NOMO-1 (cell line): ENCODE results near the gene GSTM3.
"Not testable (repeated sequence)": the region's sequence is repeated elsewhere in the genome, so short reads cannot be mapped to it uniquely, and the experiment has no call there.

Experiments used
- DNase-seq, 2 experiments: peaks; one replicate each; lab custom pipeline; 2025; ENCODE audit not compliant: unreplicated experiment in 2 of 2; lab: John Stamatoyannopoulos, UW

Gene GSTM3

GRCh38 chr1:109762821-109763645 is 22.2 kb upstream of the GSTM3 start:
- peak; percentile 40 to 58 for DNase-seq

- DNase-seq, result no peak
These were observed 21.3 kb upstream of the GSTM3 start for GRCh38 chr1:109762039-109762585.

- DNase-seq, result no peak
These were observed 20.6 kb upstream of the GSTM3 start for GRCh38 chr1:109761227-109762038.

GRCh38 chr1:109760581-109761226 is 19.9 kb upstream of the GSTM3 start:
- DNase-seq, result no peak

DNA sequence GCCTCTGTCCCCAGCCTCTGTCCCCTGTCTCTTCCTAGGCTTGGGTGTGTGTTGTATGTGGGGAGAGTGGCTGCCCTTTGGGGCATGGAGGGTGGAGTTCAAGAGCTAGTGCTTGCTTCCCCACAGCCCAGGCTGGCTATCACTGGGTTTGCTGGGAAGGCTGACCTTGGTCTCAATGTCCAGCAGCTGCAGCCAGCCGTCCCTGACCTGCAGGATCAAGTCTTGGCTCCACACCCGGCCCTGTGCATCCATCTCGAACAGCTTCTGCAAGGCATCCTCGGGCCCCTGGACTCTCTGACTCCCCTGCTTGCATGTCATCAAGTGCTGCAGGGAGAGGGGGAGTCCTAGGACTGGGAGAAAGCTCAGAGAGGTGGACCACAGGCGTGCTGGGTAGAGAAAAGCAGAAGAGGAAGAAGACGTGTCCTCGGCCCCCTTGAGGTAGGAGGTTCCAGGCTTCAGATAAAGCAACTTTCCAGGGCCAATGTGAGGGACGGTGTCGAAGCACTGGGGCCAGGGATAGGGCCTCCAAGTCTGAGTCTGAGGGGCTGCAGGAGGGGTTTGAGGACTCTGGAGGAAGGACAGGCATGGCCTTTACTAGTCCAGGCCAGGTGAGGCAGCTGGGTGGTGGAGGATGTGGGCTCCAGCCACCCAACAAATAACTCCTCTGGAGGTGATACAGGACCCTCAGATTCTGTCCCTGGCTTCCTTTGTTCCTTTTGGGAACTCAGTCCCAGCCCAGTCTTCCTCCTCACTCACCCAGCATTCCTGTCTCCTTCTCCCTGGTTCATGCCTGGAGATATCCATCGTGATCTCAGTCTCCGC is 18.9 kb upstream of the GSTM3 start:
- DNase-seq, result no peak

GRCh38 chr1:109757936-109758786 is 17.3 kb upstream of the GSTM3 start:
- no peak for DNase-seq

- DNase-seq, result no peak
These were observed 16.1 kb upstream of the GSTM3 start for GRCh38 chr1:109756848-109757521.

- not testable (repeated sequence) for DNase-seq
These were observed 15.5 kb upstream of the GSTM3 start for GRCh38 chr1:109756325-109756724.

DNA sequence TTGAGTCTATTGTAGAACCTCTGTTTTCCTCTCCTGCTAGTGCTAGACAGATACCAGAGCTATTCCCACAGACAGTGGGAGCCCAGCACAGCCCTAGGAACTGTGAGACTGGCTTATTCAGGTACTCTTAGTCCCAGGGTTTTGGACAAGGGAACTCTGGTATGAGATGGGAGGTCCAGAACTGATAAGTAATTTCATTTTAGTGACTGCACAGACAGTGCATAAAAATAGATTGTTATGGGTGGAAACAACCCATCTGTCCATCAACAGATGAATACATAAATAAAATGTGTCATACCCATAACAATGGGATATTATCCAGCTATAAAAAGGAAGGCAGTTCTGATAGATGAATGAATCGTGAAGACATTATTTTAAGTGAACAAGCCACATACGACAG is 13.9 kb upstream of the GSTM3 start:
- no peak for DNase-seq

GRCh38 chr1:109751531-109752260 is 10.9 kb upstream of the GSTM3 start:
- DNase-seq, result no peak

DNA sequence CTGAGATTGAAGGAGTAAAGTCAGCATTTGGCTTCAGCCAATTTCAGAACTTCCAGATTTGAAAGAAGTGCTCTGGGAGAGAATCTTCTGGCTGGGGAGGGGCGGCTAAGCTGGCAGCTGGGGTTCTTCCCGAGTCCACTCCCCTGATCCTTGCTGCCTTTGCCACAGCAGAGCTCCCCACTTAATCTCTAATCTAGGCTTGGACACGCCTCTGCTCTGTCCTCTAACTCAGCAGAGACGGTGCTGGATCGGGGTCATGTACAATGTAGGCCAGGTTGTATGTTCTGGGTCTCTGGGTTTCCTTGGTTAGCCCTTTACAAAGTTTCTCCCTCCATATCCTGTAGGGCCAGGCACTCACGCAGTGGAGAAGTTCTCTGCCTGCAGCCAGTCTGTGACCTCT is 10.1 kb upstream of the GSTM3 start:
- DNase-seq, result no peak

GRCh38 chr1:109750241-109750882 is 9.5 kb upstream of the GSTM3 start:
- DNase-seq, result no peak

DNA sequence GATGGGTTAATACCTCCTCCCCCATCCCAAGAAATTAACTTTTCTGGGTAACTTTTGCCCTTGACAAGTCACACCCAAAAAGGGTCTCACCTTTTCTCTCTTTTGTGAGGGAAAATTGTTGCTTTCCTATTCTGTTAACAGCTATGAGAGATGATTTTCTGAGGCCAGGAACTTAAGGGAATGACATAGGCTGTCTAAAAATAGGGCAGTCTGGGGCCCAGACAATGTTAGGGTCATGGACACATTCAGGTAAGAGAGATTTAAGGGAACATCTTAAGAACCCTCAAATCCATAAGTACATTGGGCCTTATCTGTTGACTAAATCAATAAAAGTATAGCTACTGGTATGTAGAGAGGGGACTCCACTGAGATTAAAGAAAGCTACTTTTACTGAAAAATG is 8.4 kb upstream of the GSTM3 start:
- DNase-seq, result no peak

DNA sequence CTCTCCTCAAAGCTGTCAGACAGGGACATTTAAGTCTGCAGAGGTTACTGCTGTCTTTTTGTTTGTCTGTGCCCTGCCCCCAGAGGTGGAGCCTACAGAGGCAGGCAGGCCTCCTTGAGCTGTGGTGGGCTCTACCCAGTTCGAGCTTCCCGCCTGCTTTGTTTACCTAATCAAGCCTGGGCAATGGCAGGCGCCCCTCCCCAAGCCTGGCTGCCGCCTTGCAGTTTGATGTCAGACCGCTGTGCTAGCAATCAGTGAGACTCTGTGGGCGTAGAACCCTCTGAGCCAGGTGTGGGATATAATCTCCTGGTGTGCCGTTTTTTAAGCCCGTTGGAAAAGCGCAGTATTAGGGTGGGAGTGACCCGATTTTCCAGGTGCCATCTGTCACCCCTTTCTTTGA is 7.5 kb upstream of the GSTM3 start:
- not testable (repeated sequence) for DNase-seq

DNA sequence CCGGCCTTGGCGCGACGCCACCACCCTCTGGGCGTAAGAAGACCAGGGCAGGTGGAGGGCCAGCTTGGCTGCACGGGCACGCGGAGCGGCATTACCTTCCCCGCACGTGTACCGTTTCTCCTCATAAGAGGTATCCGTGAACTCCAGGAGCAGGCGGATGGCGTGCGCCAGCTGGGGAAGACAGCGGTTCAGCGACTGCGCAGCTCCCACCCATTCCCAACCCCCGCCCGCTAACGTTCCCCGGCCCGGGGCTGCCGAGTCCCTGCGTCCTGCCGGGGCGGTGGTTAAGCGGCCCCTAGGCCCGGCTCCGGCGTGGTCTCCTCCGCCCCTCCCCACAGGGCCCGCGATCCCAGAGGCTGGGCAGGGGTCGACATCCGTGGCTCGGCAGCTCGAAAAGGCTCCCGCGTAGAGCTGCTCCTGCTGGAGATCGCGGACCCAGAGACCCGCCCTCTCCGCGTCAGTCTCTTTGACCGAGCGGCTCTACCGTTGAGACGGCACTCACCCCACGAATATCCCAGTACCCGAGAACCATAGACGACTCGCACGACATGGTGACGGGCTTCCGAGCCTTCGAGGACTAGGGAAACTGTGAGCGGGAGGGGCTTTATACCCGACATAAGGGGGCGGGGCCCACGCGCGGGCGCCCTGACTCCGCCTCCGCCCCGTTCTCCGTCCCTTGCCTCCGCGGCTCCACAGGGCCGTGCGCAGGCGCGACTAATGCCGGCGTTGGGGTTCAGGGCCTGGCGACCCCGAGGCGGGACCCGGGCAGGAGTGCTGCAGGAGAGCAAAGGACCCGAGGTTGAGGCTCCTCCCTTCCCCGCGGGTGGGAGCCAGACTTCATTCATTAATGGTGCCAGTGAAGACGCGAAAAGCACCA is 862 bp downstream of the GSTM3 start:
- DNase-seq, result peak; percentile 40 to 54

DNA sequence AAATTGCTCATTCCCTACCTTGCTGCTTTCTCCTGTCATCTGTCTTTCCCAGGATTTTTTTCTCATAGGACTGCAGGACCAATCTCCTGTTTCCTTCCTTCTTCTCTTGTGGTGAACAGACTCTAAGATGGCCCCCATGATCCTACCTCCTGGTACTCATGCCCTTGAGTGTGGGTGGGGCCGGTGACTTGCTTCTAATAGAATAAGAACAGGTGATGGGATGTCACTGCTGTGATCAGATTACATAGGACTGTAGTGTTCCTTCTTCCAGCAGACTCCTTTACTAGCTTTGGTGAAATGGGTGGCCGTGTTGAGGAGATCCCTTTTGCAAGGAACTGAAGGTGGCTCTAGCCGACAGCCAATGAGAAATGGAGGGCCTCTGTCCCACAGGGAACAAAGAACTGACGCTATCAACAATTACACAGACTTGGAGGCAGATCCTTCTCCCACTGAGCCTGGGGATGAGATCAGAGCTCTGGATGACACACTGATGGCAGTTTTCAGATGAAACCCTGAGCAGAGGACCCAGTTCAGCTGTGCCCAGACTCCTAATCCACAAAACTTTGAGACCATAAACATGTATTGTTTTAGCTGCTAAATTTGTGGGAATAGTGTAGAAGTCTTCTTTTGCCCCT is 7.5 kb downstream of the GSTM3 start:
- no peak for DNase-seq
